IMR-90 (cell line): ENCODE data around the gene TOR4A. TPM values are rescaled to one million over a fixed set of nuclear protein-coding genes. Genes with fewer than 3 reads are reported as not detected.

Experiments used
- ATAC-seq: fragments of 200-7000 bp; cut with Tn5 transposase; 2 replicates; pipeline ENCODE4 v1.9.1; 2020; ENCODE audit warnings: low read depth, mild to moderate bottlenecking, moderate library complexity
- BruUV-seq: library from RNA; stranded (reverse); fragments of 400-500 nt; replicated peaks from 2 replicates; lab custom pipeline; 2021; lab: Mats Ljungman, UMichigan
- CTCF ChIA-PET: fragments of 300-600 bp; formaldehyde crosslinking; extraction: SDS; loops from one replicate; lab custom pipeline; 2021; ENCODE audit warnings: antibody characterized with exemption; lab: Yijun Ruan, JAX
- POLR2A ChIA-PET: fragments of 300-600 bp; sonication (Branson Sonifier 250); formaldehyde crosslinking; loops from one replicate; lab custom pipeline; 2022; ENCODE audit warnings: antibody characterized with exemption; ENCODE audit not compliant: unreplicated experiment; lab: Charles Lee
- DNase-seq: peaks from one replicate; pipeline ENCODE4 v3.0.0; 2013
- H2AFZ ChIP-seq: replicated peaks from 2 replicates; pipeline ENCODE3; 2013; ENCODE audit warnings: low read length, mild to moderate bottlenecking; ENCODE audit not compliant: poor library complexity
- H2AK5ac ChIP-seq: 2 replicates; pipeline ENCODE4 v1.6.1; 2013; ENCODE audit warnings: low read depth, low read length, inconsistent platforms
- H2AK9ac ChIP-seq: replicated peaks from 2 replicates; pipeline ENCODE3; 2013; ENCODE audit warnings: mild to moderate bottlenecking, low read depth, low read length, moderate library complexity; ENCODE audit not compliant: poor library complexity
- H2BK120ac ChIP-seq: 2 replicates; pipeline ENCODE4 v1.6.1; 2013; ENCODE audit warnings: low read depth, low read length, inconsistent platforms
- H2BK15ac ChIP-seq: 3 replicates; pipeline ENCODE4 v1.6.1; 2013; ENCODE audit warnings: low read depth, low read length, inconsistent platforms
- H2BK20ac ChIP-seq: 2 replicates; pipeline ENCODE4 v1.6.1; 2013; ENCODE audit warnings: low read depth, mild to moderate bottlenecking, inconsistent platforms, low read length, moderate library complexity
- H2BK5ac ChIP-seq: 2 replicates; pipeline ENCODE4 v1.6.1; 2013; ENCODE audit warnings: mild to moderate bottlenecking, low read depth, low read length, inconsistent platforms; ENCODE audit not compliant: poor library complexity, severe bottlenecking
- H3K14ac ChIP-seq: replicated peaks from 2 replicates; pipeline ENCODE4 v1.6.1; 2013; ENCODE audit warnings: low read depth, low read length, inconsistent platforms
- H3K18ac ChIP-seq: 2 replicates; pipeline ENCODE4 v1.6.1; 2013; ENCODE audit warnings: low read depth, low read length, control low read depth
- H3K23ac ChIP-seq: 2 replicates; pipeline ENCODE4 v1.6.1; 2013; ENCODE audit warnings: low read depth, low read length, inconsistent platforms
- H3K27ac ChIP-seq: 2 replicates; pipeline ENCODE4 v1.5.1; 2013; ENCODE audit warnings: mild to moderate bottlenecking, control low read depth, low read length; ENCODE audit not compliant: insufficient read depth
- H3K27me3 ChIP-seq: 2 replicates; pipeline ENCODE4 v1.6.1; 2013; ENCODE audit warnings: low read length; ENCODE audit not compliant: control insufficient read depth, insufficient read depth
- H3K36me3 ChIP-seq: 2 replicates; pipeline ENCODE4 v1.6.1; 2013; ENCODE audit warnings: low read length, mixed read lengths; ENCODE audit not compliant: control insufficient read depth, insufficient read depth
- H3K4ac ChIP-seq: 2 replicates; pipeline ENCODE4 v1.6.1; 2013; ENCODE audit warnings: low read depth, low read length, inconsistent platforms
- H3K4me1 ChIP-seq: 2 replicates; pipeline ENCODE4 v1.6.1; 2013; ENCODE audit warnings: low read length, mixed read lengths; ENCODE audit not compliant: control insufficient read depth, insufficient read depth
- H3K4me2 ChIP-seq: 2 replicates; pipeline ENCODE4 v1.6.1; 2013; ENCODE audit warnings: low read depth, mild to moderate bottlenecking, control low read depth, low read length, moderate library complexity
- H3K4me3 ChIP-seq: 2 replicates; pipeline ENCODE4 v1.5.1; 2013; ENCODE audit warnings: low read depth, mild to moderate bottlenecking, control low read depth, low read length, moderate library complexity; ENCODE audit not compliant: insufficient read depth
- H3K56ac ChIP-seq: 2 replicates; pipeline ENCODE4 v1.6.1; 2013; ENCODE audit warnings: low read length, inconsistent platforms; ENCODE audit not compliant: insufficient read depth; ENCODE audit errors: extremely low read depth
- H3K79me1 ChIP-seq, 2 experiments: 2 replicates each; pipeline ENCODE4 v1.6.1; 2013; ENCODE audit warnings: low read length in 2 of 2, inconsistent platforms in 1 of 2, low read depth in 1 of 2
- H3K9ac ChIP-seq: 2 replicates; pipeline ENCODE4 v1.6.1; 2013; ENCODE audit warnings: low read depth, low read length, control low read depth
- H3K9me1 ChIP-seq: 2 replicates; pipeline ENCODE4 v1.6.1; 2013; ENCODE audit warnings: low read length, inconsistent platforms; ENCODE audit not compliant: insufficient read depth
- H3K9me3 ChIP-seq: 2 replicates; pipeline ENCODE4 v1.6.1; 2013; ENCODE audit warnings: low read length; ENCODE audit not compliant: control insufficient read depth, insufficient read depth
- H4K20me1 ChIP-seq: 2 replicates; pipeline ENCODE4 v1.6.1; 2013; ENCODE audit warnings: low read length, inconsistent platforms; ENCODE audit not compliant: insufficient read depth
- H4K5ac ChIP-seq: 2 replicates; pipeline ENCODE4 v1.6.1; 2013; ENCODE audit warnings: mild to moderate bottlenecking, low read depth, low read length, control low read depth
- H4K8ac ChIP-seq, 2 experiments: 2 replicates each; pipeline ENCODE4 v1.6.1; 2013; ENCODE audit warnings: low read depth in 2 of 2, low read length in 2 of 2, control low read depth in 1 of 2, inconsistent platforms in 1 of 2
- H4K91ac ChIP-seq: 2 replicates; pipeline ENCODE4 v1.6.1; 2013; ENCODE audit warnings: low read depth, low read length, inconsistent platforms; ENCODE audit not compliant: insufficient read depth
- CEBPB ChIP-seq: IDR thresholded peaks from 2 replicates; pipeline ENCODE4 v1.6.1; 2012; ENCODE audit warnings: low read depth, low read length, improper control_type of control experiment
- CHD1 ChIP-seq: IDR thresholded peaks from 2 replicates; pipeline ENCODE4 v1.6.1; 2012; ENCODE audit warnings: low read depth, low read length, improper control_type of control experiment
- FOS ChIP-seq: fragments of 150-350 bp; IDR thresholded peaks from 2 replicates; pipeline ENCODE4 v1.6.1; 2016; ENCODE audit warnings: low read depth, low read length
- MAFK ChIP-seq: IDR thresholded peaks from 2 replicates; pipeline ENCODE4 v1.6.1; 2012; ENCODE audit warnings: low read depth, low read length, improper control_type of control experiment
- MAZ ChIP-seq: IDR thresholded peaks from 2 replicates; pipeline ENCODE4 v1.6.1; 2012; ENCODE audit warnings: low read depth, mild to moderate bottlenecking, low read length, improper control_type of control experiment, moderate library complexity, borderline replicate concordance
- MXI1 ChIP-seq: IDR thresholded peaks from 2 replicates; pipeline ENCODE4 v1.6.1; 2012; ENCODE audit warnings: low read depth, mild to moderate bottlenecking, low read length, moderate library complexity, borderline replicate concordance
- NFE2L2 ChIP-seq: fragments of 150-350 bp; IDR thresholded peaks from 2 replicates; pipeline ENCODE4 v1.6.1; 2016; ENCODE audit warnings: low read depth, mild to moderate bottlenecking, low read length
- RAD21 ChIP-seq: IDR thresholded peaks from 2 replicates; pipeline ENCODE4 v1.6.1; 2012; ENCODE audit warnings: low read length, improper control_type of control experiment
- RCOR1 ChIP-seq: IDR thresholded peaks from 2 replicates; pipeline ENCODE4 v1.6.1; 2012; ENCODE audit warnings: mild to moderate bottlenecking, low read length, improper control_type of control experiment; ENCODE audit not compliant: insufficient replicate concordance
- SMC3 ChIP-seq: fragments of 150-350 bp; IDR thresholded peaks from 2 replicates; pipeline ENCODE4 v1.6.1; 2016; ENCODE audit warnings: low read depth, mild to moderate bottlenecking, antibody characterized with exemption, low read length, moderate library complexity
- USF2 ChIP-seq: fragments of 150-350 bp; IDR thresholded peaks from 2 replicates; pipeline ENCODE4 v1.6.1; 2017; ENCODE audit warnings: mild to moderate bottlenecking, antibody characterized with exemption, low read length, low read depth
- WGBS, 2 experiments: methylation state at CpG; one replicate each; pipeline versions ENCODE4 v1.1.5 to v1.1.7; 2013; ENCODE audit warnings: missing lambda C conversion rate in 2 of 2; ENCODE audit not compliant: insufficient read length in 1 of 2; ENCODE audit errors: extremely low coverage in 2 of 2; 5-methylcytosine and 5-hydroxymethylcytosine counted together
- dilution Hi-C: fragments of 300-500 bp; cut with HindIII; formaldehyde crosslinking; loops from one replicate; pipeline ENCODE4 v1.14.3; 2018; ENCODE audit warnings: low sequenced_read_pairs; ENCODE audit not compliant: unreplicated experiment
- in situ Hi-C: fragments of 300-500 bp; cut with MboI; formaldehyde crosslinking; loops from 3 replicates; pipeline ENCODE4 v1.14.3; 2019; ENCODE audit warnings: low sequenced_read_pairs, inconsistent platforms, mixed read lengths
- intact Hi-C: fragments of 100-400 bp; cut with micrococcal nuclease; formaldehyde crosslinking; loops from 2 replicates; pipeline ENCODE4 v1.10.0; 2022
- polyA plus RNA-seq, 3 experiments: library from polyadenylated mRNA; depleted of rRNA; stranded (reverse); fragments of >200 nt; gene quantifications; 2 replicates each; pipeline ENCODE4 v1.2.3, GENCODE V29; 2012; ENCODE audit warnings: low replicate concordance in 1 of 3
- total RNA-seq: library from RNA; depleted of rRNA; stranded (reverse); fragments of >200 nt; gene quantifications from 2 replicates; pipeline ENCODE4 v1.2.3, GENCODE V29; 2012
- TF ChIP-seq, protein P1 (sequence below): conservative IDR thresholded peaks from 2 replicates; pipeline ENCODE4 v1.5.1; 2012; ENCODE audit warnings: mild to moderate bottlenecking, low read depth, low read length, improper control_type of control experiment

The TOR4A gene
- total and polyA plus RNA-seq, 2 of the 4 experiments (the other 2 are of a cell fraction), result 9.7 to 22.9 TPM

GRCh38 chr9:137295238-137295811, 17.8 kb downstream of the TOR4A start:
- no peak overlapping the region for H3K18ac ChIP-seq
- H4K91ac ChIP-seq, result no peak overlapping the region
- 6% methylated on average over 19 of the region's 76 CpGs; no CpG with 5 or more reads in 1 of the 2 experiments for WGBS, 2 experiments
- BruUV-seq, result no TSS peak
- dilution Hi-C loops (no loop called here), intact Hi-C loops (loop anchor here (2.0 kb wide), 1 partner anchor 149 kb away; no protein-coding TSS in a partner anchor), in situ Hi-C loops (no loop called here)
- H3K4ac ChIP-seq, result no peak overlapping the region
- H3K56ac ChIP-seq, result no peak overlapping the region
- TF ChIP-seq RCOR1, result no peak
- no peak for TF ChIP-seq FOS
- no peak for TF ChIP-seq MXI1
- no peak for TF ChIP-seq CEBPB
- TF ChIP-seq RAD21, result peak; percentile 62
- no peak for TF ChIP-seq MAFK
- no peak for TF ChIP-seq NFE2L2
- no peak for TF ChIP-seq USF2
- TF ChIP-seq SMC3, result peak; percentile 61
- no peak for TF ChIP-seq CHD1
- TF ChIP-seq MAZ, result 0 out of 2 replicates have a peak, but pooled peaks have one; percentile 49
- TF ChIP-seq, protein P1, sequence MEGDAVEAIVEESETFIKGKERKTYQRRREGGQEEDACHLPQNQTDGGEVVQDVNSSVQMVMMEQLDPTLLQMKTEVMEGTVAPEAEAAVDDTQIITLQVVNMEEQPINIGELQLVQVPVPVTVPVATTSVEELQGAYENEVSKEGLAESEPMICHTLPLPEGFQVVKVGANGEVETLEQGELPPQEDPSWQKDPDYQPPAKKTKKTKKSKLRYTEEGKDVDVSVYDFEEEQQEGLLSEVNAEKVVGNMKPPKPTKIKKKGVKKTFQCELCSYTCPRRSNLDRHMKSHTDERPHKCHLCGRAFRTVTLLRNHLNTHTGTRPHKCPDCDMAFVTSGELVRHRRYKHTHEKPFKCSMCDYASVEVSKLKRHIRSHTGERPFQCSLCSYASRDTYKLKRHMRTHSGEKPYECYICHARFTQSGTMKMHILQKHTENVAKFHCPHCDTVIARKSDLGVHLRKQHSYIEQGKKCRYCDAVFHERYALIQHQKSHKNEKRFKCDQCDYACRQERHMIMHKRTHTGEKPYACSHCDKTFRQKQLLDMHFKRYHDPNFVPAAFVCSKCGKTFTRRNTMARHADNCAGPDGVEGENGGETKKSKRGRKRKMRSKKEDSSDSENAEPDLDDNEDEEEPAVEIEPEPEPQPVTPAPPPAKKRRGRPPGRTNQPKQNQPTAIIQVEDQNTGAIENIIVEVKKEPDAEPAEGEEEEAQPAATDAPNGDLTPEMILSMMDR, result peak; percentile 71
- ATAC-seq (peak; percentile 92), DNase-seq (no peak)
- no peak overlapping the region; the same call in 1 of the 2 replicates for H3K4me2 ChIP-seq
- H4K20me1 ChIP-seq, result no peaks in the 10 kb centered on the region
- H3K4me3 ChIP-seq, result peak overlapping the region; percentile 39
- no peaks in the 10 kb centered on the region for H3K36me3 ChIP-seq
- ChIA-PET POLR2A (no interaction called here), CTCF (no interaction called here)
- H2BK15ac ChIP-seq, result no peak overlapping the region
- no peak overlapping the region for H2BK120ac ChIP-seq
- H2AK5ac ChIP-seq, result no peak overlapping the region
- H3K4me1 ChIP-seq, result no peaks in the 10 kb centered on the region
- H2AFZ ChIP-seq, result peak overlapping the region; percentile 76
- H3K9me3 ChIP-seq, result peaks cover 5% of the 10 kb centered on the region; the same call in 1 of the 2 replicates
- H2BK20ac ChIP-seq, result no peak overlapping the region
- H4K5ac ChIP-seq, result no peak overlapping the region
- H3K27ac ChIP-seq, result no peak overlapping the region
- H3K9me1 ChIP-seq, result no peaks in the 10 kb centered on the region
- H3K14ac ChIP-seq, result no peak overlapping the region
- H4K8ac ChIP-seq, result no peak overlapping the region
- no peak overlapping the region for H2BK5ac ChIP-seq
- H3K79me1 ChIP-seq, result no peaks in the 10 kb centered on the region
- H2AK9ac ChIP-seq, result no peak overlapping the region
- H3K27me3 ChIP-seq, result peaks cover 33% of the 10 kb centered on the region
- no peak overlapping the region for H3K9ac ChIP-seq
- H3K23ac ChIP-seq, result no peak overlapping the region
